HepG2 (cell line): ENCODE measurements around the gene REM2. TPM values are rescaled to one million over a fixed set of nuclear protein-coding genes. Genes with fewer than 3 reads are reported as not detected.

Experiments used
- BATF2 ChIP-seq: sonication (generic); formaldehyde crosslinking; IDR thresholded peaks from 2 replicates; pipeline ENCODE4 v1.8.0; 2022; ENCODE audit warnings: mild to moderate bottlenecking, missing genetic modification reagents, moderate library complexity
- BCL3 ChIP-seq: sonication (generic); formaldehyde crosslinking; IDR thresholded peaks from 2 replicates; pipeline ENCODE4 v1.5.1; 2020; ENCODE audit warnings: mild to moderate bottlenecking, missing genetic modification reagents, moderate library complexity
- BRCA1 ChIP-seq: sonication (generic); formaldehyde crosslinking; IDR thresholded peaks from 2 replicates; pipeline ENCODE4 v1.4.0; 2020; ENCODE audit warnings: missing genetic modification reagents
- CERS6 ChIP-seq: sonication (generic); formaldehyde crosslinking; IDR thresholded peaks from 2 replicates; pipeline ENCODE4 v1.5.0; 2020; ENCODE audit warnings: missing genetic modification reagents
- ELF3 ChIP-seq: IDR thresholded peaks from 2 replicates; pipeline ENCODE4 v1.6.1; 2016; ENCODE audit warnings: missing genetic modification reagents, missing compliant biosample characterization
- HDAC1 ChIP-seq: sonication (generic); formaldehyde crosslinking; IDR thresholded peaks from 2 replicates; pipeline ENCODE4 v1.5.1; 2020; ENCODE audit warnings: mild to moderate bottlenecking, missing genetic modification reagents
- HMGXB4 ChIP-seq, 2 experiments: sonication (generic) in 1 of 2; formaldehyde crosslinking in 1 of 2; IDR thresholded peaks; 2 replicates each; pipeline versions ENCODE4 v1.4.0 to v1.6.1; 2018 to 2020; ENCODE audit warnings: missing genetic modification reagents in 2 of 2, borderline replicate concordance in 1 of 2, low read depth in 1 of 2, mild to moderate bottlenecking in 1 of 2, missing biosample characterization in 1 of 2
- MBNL3 ChIP-seq: fragments of 250-450 bp; sonication (Bioruptor Pico); conservative IDR thresholded peaks from 2 replicates; pipeline ENCODE4 v1.8.0; 2022; ENCODE audit warnings: mild to moderate bottlenecking, inconsistent platforms
- NFIB ChIP-seq: sonication (generic); formaldehyde crosslinking; IDR thresholded peaks from 2 replicates; pipeline ENCODE4 v1.9.0; 2021; ENCODE audit warnings: missing genetic modification reagents, mild to moderate bottlenecking, borderline replicate concordance
- PHF8 ChIP-seq: sonication (generic); formaldehyde crosslinking; IDR thresholded peaks from 2 replicates; pipeline ENCODE4 v1.5.0; 2020; ENCODE audit warnings: missing genetic modification reagents
- PRPF4 ChIP-seq: fragments of 200-400 bp; formaldehyde crosslinking; IDR thresholded peaks from 2 replicates; pipeline ENCODE4 v1.6.1; 2016; ENCODE audit warnings: low read length, low read depth; ENCODE audit not compliant: poor library complexity, severe bottlenecking
- RARG ChIP-seq: sonication (generic); formaldehyde crosslinking; IDR thresholded peaks from 2 replicates; pipeline ENCODE4 v1.4.0; 2020; ENCODE audit warnings: low read depth, mild to moderate bottlenecking, missing genetic modification reagents
- SMAD1 ChIP-seq: sonication (generic); formaldehyde crosslinking; IDR thresholded peaks from 2 replicates; pipeline ENCODE4 v1.4.0; 2020; ENCODE audit warnings: missing genetic modification reagents, low read depth, mild to moderate bottlenecking, borderline replicate concordance
- SMAD9 ChIP-seq: sonication (generic); formaldehyde crosslinking; IDR thresholded peaks from 2 replicates; pipeline ENCODE4 v1.5.1; 2020; ENCODE audit warnings: mild to moderate bottlenecking, missing genetic modification reagents
- SNAI1 ChIP-seq: sonication (generic); formaldehyde crosslinking; IDR thresholded peaks from 2 replicates; pipeline ENCODE4 v1.5.0; 2020; ENCODE audit warnings: mild to moderate bottlenecking, missing genetic modification reagents, borderline replicate concordance
- THAP9 ChIP-seq: sonication (generic); formaldehyde crosslinking; IDR thresholded peaks from 2 replicates; pipeline ENCODE4; 2020; ENCODE audit warnings: missing genetic modification reagents, mild to moderate bottlenecking, borderline replicate concordance
- ZNF225 ChIP-seq: sonication (generic); formaldehyde crosslinking; IDR thresholded peaks from 2 replicates; pipeline ENCODE4 v1.4.0; 2020; ENCODE audit warnings: mild to moderate bottlenecking, missing genetic modification reagents
- ZNF260 ChIP-seq: sonication (generic); formaldehyde crosslinking; IDR thresholded peaks from 2 replicates; pipeline ENCODE4 v1.4.0; 2020; ENCODE audit warnings: missing genetic modification reagents, low read depth, mild to moderate bottlenecking, borderline replicate concordance
- ZNF317 ChIP-seq: sonication (generic); formaldehyde crosslinking; IDR thresholded peaks from 2 replicates; pipeline ENCODE4 v1.5.0; 2020; ENCODE audit warnings: mild to moderate bottlenecking, missing genetic modification reagents
- polyA plus RNA-seq, 8 experiments: library from polyadenylated mRNA; depleted of rRNA in 3 of 8; stranded (reverse) in 7 of 8; unstranded in 1 of 8; fragments of >200 nt; fragmentation: Illumina TruSeq in 4 of 8; extraction: Trizol in 4 of 8; gene quantifications; 2 replicates each; pipeline versions ENCODE4 v1.2.1 to v1.2.3, GENCODE V29; 2011 to 2016; ENCODE audit warnings: low read depth in 4 of 8, missing spikeins in 1 of 8, mixed read lengths in 1 of 8; ENCODE audit not compliant: insufficient read depth in 1 of 8
- total RNA-seq, 5 experiments: library from RNA; depleted of rRNA; stranded (reverse); fragments of >200 nt; fragmentation: Illumina TruSeq; extraction: Trizol; gene quantifications; 2 replicates each; pipeline ENCODE4 v1.2.3, GENCODE V29; 2016; ENCODE audit warnings: low read depth in 1 of 5
- TF ChIP-seq, protein P1 (sequence below): sonication (generic); formaldehyde crosslinking; IDR thresholded peaks from 2 replicates; pipeline ENCODE4 v1.5.0; 2020; ENCODE audit warnings: missing genetic modification reagents

Gene REM2
- total and polyA plus RNA-seq, 2 of the 13 experiments (the other 11 are each of a cell fraction or from before 2014, with no cell fraction given) = 0.20 TPM; not detected in 1

DNA sequence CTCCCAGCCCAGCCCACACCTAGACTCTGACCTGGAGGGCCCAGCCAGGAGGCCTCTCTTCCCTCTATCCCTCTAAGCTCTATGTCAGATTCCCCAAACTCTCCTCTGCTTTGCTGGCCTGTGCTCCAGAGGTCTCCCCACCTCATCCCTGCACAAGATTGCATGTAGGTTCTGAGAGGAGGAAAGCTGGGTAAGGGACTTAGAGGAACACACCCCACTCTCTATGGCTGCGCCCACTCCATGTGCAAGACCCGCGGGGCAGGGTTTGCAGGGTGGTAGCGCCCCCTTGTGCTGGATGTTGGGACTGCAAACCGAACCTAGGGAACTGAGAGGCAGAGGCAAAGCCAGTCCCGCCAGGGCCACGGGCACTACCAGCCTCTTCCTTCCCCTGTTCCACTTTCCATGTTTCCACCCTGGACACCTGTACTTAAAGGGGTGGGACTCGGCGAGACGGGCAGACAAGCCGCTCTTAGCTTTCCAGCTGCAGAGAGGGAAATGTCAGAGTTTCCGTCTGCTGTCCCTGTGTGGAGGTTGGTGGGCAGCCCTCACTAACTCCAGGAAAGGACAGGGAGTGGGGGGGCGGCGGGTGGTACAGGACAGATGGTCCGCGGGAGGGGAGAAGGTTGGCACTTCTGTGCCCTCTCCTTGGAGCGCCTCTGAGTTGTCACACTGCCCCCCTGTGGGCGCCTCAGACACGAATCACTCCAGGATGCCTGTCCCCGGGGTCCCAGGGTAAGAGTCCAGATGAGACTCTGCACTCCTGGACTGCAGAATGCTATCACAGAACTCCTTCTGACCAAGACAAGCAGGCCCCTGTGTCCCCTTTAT, 29.9 kb upstream of the REM2 start (continued):
- TF ChIP-seq ZNF317 (CRISPR knock-in tag) (peak; percentile 76; the same call in 1 of the 2 replicates), MBNL3 (CRISPR knock-in tag) (no peak), SNAI1 (peak; percentile 86; the same call in 1 of the 2 replicates), CERS6 (CRISPR knock-in tag) (no peak), NFIB (CRISPR knock-in tag) (no peak), HDAC1 (CRISPR knock-in tag) (no peak; the same call in 1 of the 2 replicates), THAP9 (CRISPR knock-in tag) (peak; percentile 89), ZNF260 (no peak), HMGXB4 (CRISPR knock-in tag; IDR thresholded peaks at IDR 0.05; ENCODE audit: borderline replicate concordance in 1 of 2, low read depth in 1 of 2) (peak; percentile 99 to 100), RARG (no peak), SMAD9 (CRISPR knock-in tag) (no peak; the same call in 1 of the 2 replicates), SMAD1 (CRISPR knock-in tag) (peak; percentile 78; the same call in 1 of the 2 replicates), PRPF4 (no peak), ELF3 (peak; percentile 60; the same call in 1 of the 2 replicates), BATF2 (CRISPR knock-in tag) (no peak), PHF8 (CRISPR knock-in tag) (peak; percentile 69), BRCA1 (CRISPR knock-in tag) (no peak), ZNF225 (CRISPR knock-in tag) (peak; percentile 89), BCL3 (CRISPR knock-in tag) (peak; percentile 95)
- TF ChIP-seq, protein P1, sequence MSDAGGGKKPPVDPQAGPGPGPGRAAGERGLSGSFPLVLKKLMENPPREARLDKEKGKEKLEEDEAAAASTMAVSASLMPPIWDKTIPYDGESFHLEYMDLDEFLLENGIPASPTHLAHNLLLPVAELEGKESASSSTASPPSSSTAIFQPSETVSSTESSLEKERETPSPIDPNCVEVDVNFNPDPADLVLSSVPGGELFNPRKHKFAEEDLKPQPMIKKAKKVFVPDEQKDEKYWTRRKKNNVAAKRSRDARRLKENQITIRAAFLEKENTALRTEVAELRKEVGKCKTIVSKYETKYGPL (CRISPR knock-in tag) = no peak
